Erythroblast (primary cell): ENCODE results near the gene BACH2.

Experiments
- GATA1 ChIP-seq: IDR thresholded peaks from 2 replicates; pipeline ENCODE4 v1.6.1; 2011; ENCODE audit warnings: low read depth, mild to moderate bottlenecking, control low read depth, low read length, moderate library complexity
- POLR2A ChIP-seq: IDR thresholded peaks from 2 replicates; pipeline ENCODE4 v1.6.1; 2011; ENCODE audit warnings: mild to moderate bottlenecking, low read length

DNA sequence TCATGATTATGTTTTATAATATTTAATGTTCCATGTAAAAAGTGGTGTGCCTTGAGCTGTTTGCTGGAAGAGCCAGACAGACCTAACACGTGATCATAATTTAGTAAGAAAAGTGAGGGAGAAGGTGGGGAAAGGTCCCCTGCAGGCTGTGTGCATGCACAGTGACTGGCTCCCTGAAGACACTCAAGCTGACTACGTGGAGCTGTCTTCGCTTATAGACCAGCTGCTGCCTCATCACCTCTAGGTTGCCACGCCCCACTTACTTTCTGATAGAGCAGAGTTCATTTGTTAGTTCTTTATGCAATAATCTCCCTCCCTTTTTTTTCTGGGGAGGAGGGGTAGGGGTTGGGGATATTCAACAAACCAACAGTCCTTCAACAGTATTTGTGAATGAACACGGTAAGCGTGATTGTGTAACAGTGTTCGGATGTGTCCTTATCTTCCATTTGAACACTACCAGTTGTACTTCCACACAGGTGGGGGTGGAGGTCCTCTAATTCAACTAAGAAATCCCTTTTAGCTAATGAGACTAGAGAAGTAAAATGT is 157.3 kb downstream of the BACH2 start:
- TF ChIP-seq POLR2A (no peak), GATA1 (no peak)
